Natural killer cell (primary cell): ENCODE data around the gene CERS6. TPM values are rescaled to one million over a fixed set of nuclear protein-coding genes. Genes with fewer than 3 reads are reported as not detected.

Source experiments
- ATAC-seq, 3 donors: fragments of 150-1000 bp in 2 of 3; fragments of 200-7000 bp in 1 of 3; cut with Tn5 transposase; 1 replicate in 1 of 3; 2 replicates in 2 of 3; pipeline ENCODE4 v1.10.0; 2021; ENCODE audit warnings: mild to moderate bottlenecking in 2 of 3, moderate library complexity in 2 of 3
- DNase-seq, 2 donors: peaks; one replicate each; pipeline versions ENCODE4 v3.0.0 to v3.0.0-alpha.2; 2013 to 2021; ENCODE audit warnings: mixed read lengths in 1 of 2
- H3K27ac ChIP-seq: one replicate; pipeline ENCODE4 v1.5.1; 2013; ENCODE audit warnings: mild to moderate bottlenecking, low read length
- H3K27me3 ChIP-seq: one replicate; pipeline ENCODE4 v1.6.1; 2013; ENCODE audit warnings: low read length; ENCODE audit not compliant: control insufficient read depth, insufficient read depth
- H3K36me3 ChIP-seq: one replicate; pipeline ENCODE4 v1.6.1; 2013; ENCODE audit warnings: low read length; ENCODE audit not compliant: control insufficient read depth, insufficient read depth
- H3K4me1 ChIP-seq: one replicate; pipeline ENCODE4 v1.6.1; 2013; ENCODE audit warnings: low read length; ENCODE audit not compliant: control insufficient read depth, insufficient read depth
- H3K4me3 ChIP-seq: one replicate; pipeline ENCODE4 v1.5.1; 2013; ENCODE audit warnings: low read length
- H3K9me3 ChIP-seq: one replicate; pipeline ENCODE4 v1.6.1; 2013; ENCODE audit warnings: low read length; ENCODE audit not compliant: control insufficient read depth, insufficient read depth
- H3K27ac Mint-ChIP-seq, 2 donors: one replicate each; pipeline ENCODE4 v1.8.0; 2022; ENCODE audit warnings: mild to moderate bottlenecking in 2 of 2, mixed read lengths in 2 of 2, moderate library complexity in 1 of 2
- H3K27me3 Mint-ChIP-seq, 2 donors: one replicate each; pipeline ENCODE4 v1.8.0; 2022; ENCODE audit warnings: low read depth in 2 of 2, mixed read lengths in 2 of 2
- H3K36me3 Mint-ChIP-seq: one replicate; pipeline ENCODE4 v1.8.0; 2022; ENCODE audit warnings: mixed read lengths
- H3K4me1 Mint-ChIP-seq, 2 donors: one replicate each; pipeline ENCODE4 v1.8.0; 2022; ENCODE audit warnings: mixed read lengths in 2 of 2
- H3K4me3 Mint-ChIP-seq: one replicate; pipeline ENCODE4 v1.8.0; 2022; ENCODE audit warnings: mild to moderate bottlenecking, moderate library complexity, mixed read lengths
- H3K9me3 Mint-ChIP-seq, 2 donors: one replicate each; pipeline ENCODE4 v1.8.0; 2022; ENCODE audit warnings: mixed read lengths in 2 of 2
- WGBS: methylation state at CpG from one replicate; pipeline ENCODE4 v1.1.7; 2013; ENCODE audit warnings: missing lambda C conversion rate; ENCODE audit not compliant: insufficient coverage; 5-methylcytosine and 5-hydroxymethylcytosine counted together
- intact Hi-C: fragments of 100-400 bp; cut with micrococcal nuclease; formaldehyde crosslinking; loops from one replicate; pipeline ENCODE4 v1.14.2; 2022
- total RNA-seq, 4 donors: library from RNA; stranded (reverse); fragments of 120-200 nt in 1 of 4; gene quantifications; one replicate each; pipeline versions ENCODE4 v1.2.3 to v1.2.4, GENCODE V29; 2013 to 2022
- TF ChIP-seq, protein P1 (sequence below): fragments of 200-600 bp; IDR thresholded peaks from one replicate; pipeline ENCODE4 v1.8.0; 2022; ENCODE audit warnings: antibody characterized with exemption

The CERS6 gene
- total RNA-seq, 3 donors from 2014 or later (not counting 1 experiment from before 2014, with no cell fraction given), result 9.1 to 13.5 (median 11.8) TPM

DNA sequence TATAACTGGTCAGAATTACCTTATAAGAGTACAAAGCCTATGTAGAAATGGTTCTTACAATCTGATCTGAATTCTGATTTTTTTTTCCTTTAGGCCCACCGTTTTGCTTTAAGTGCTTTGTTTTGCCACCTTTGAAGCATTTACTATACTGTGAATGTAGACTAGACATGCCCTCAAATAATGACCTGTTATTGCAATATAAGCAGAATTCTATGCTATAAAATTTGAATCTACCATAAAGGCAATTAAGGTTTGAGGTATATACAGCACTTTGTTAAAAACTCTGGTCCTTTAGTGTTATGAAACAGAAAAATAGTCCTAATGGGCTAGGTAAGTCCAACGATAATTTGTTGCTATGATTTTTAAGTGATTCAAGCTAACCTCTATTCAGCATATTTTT lies 259.8 kb downstream of the CERS6 start:
- DNase-seq (no peak), ATAC-seq (no peak)
- no peaks in the 10 kb centered on the region for H3K9me3 Mint-ChIP-seq
- H3K27me3 ChIP-seq, result no peaks in the 10 kb centered on the region
- H3K27ac Mint-ChIP-seq, result no peak overlapping the region
- H3K4me1 Mint-ChIP-seq, result peaks cover 19 to 32% of the 10 kb centered on the region in 2 donors
- no peaks in the 10 kb centered on the region for H3K9me3 ChIP-seq
- intact Hi-C loops, result no loop called here
- no peaks in the 10 kb centered on the region for H3K27me3 Mint-ChIP-seq
- H3K4me1 ChIP-seq, result peaks cover 4% of the 10 kb centered on the region
- no peaks in the 10 kb centered on the region for H3K36me3 Mint-ChIP-seq
- H3K27ac ChIP-seq, result no peak overlapping the region
- TF ChIP-seq, protein P1, sequence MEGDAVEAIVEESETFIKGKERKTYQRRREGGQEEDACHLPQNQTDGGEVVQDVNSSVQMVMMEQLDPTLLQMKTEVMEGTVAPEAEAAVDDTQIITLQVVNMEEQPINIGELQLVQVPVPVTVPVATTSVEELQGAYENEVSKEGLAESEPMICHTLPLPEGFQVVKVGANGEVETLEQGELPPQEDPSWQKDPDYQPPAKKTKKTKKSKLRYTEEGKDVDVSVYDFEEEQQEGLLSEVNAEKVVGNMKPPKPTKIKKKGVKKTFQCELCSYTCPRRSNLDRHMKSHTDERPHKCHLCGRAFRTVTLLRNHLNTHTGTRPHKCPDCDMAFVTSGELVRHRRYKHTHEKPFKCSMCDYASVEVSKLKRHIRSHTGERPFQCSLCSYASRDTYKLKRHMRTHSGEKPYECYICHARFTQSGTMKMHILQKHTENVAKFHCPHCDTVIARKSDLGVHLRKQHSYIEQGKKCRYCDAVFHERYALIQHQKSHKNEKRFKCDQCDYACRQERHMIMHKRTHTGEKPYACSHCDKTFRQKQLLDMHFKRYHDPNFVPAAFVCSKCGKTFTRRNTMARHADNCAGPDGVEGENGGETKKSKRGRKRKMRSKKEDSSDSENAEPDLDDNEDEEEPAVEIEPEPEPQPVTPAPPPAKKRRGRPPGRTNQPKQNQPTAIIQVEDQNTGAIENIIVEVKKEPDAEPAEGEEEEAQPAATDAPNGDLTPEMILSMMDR, result no peak
- peaks cover 2% of the 10 kb centered on the region for H3K36me3 ChIP-seq
- 100% methylated on average over 1 of the region's 2 CpGs for WGBS
- H3K4me3 Mint-ChIP-seq, result no peak overlapping the region
- H3K4me3 ChIP-seq, result no peak overlapping the region

DNA sequence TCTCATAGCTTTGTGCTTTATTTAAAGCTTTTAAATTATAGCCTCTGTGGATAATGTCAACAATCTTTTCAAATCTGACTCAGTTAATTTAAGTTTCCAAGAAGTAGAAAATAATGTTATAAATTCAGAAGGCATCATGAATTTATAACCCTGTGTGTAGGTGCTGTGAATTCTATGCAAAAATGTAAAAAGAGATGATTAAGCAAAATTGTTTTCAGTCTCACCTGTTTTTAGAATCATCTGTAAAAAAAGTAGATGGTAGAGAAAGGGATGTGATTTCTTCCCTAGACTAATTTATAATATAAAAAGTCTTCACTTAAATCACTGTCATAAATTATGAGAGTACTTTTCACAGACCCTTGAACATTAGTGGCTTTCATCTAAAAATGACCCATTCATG lies 260.8 kb downstream of the CERS6 start:
- no peak overlapping the region for H3K4me3 ChIP-seq
- ATAC-seq (no peak), DNase-seq (no peak)
- H3K36me3 ChIP-seq, result peaks cover 2% of the 10 kb centered on the region
- no peaks in the 10 kb centered on the region for H3K27me3 ChIP-seq
- no peaks in the 10 kb centered on the region for H3K36me3 Mint-ChIP-seq
- peaks cover 4% of the 10 kb centered on the region for H3K4me1 ChIP-seq
- TF ChIP-seq, protein P1, result no peak
- no peaks in the 10 kb centered on the region for H3K9me3 Mint-ChIP-seq
- peaks cover 19 to 29% of the 10 kb centered on the region in 2 donors for H3K4me1 Mint-ChIP-seq
- H3K9me3 ChIP-seq, result no peaks in the 10 kb centered on the region
- intact Hi-C loops, result no loop called here
- no peak overlapping the region for H3K27ac ChIP-seq
- peak overlapping the region in 1 of 2 donors; percentile 53 for H3K27ac Mint-ChIP-seq
- no peaks in the 10 kb centered on the region for H3K27me3 Mint-ChIP-seq
- H3K4me3 Mint-ChIP-seq, result no peak overlapping the region

DNA sequence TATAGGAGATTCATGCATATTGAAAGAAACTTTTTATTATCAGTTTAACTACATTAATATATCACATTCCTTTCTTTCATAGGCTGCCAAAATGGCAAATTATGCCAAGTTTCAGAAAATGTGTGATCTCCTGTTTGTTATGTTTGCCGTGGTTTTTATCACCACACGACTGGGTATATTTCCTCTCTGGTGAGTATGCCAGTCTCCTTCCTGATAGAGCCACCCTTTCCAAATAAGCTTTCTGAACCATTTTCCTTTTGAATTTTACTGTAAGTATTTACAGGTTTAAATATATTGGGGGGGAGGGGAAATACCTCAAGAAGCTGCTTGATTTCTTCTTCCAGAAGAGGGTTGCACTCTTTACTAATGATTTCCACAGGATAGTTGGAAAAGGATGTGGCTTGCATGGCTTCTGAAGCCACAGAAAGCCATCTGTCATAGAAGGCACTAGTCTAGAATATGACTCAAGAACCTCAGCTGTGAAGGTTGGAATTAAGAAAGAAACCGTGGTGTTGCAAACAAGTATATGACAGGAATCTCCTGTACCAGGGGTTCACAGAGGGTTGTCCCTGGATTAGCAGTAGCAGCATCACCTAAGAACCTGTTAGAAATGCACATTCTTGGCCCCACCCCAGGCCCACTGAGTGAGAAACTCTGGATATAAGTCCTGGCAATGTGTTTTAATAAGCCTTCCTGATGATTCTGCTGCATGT lies 261.9 kb downstream of the CERS6 start:
- Histone ChIP-seq H3K4me1 (peaks cover 4% of the 10 kb centered on the region), H3K4me3 (no peak overlapping the region), H3K27ac (no peak overlapping the region), H3K36me3 (peaks cover 5% of the 10 kb centered on the region), H3K27me3 (no peaks in the 10 kb centered on the region), H3K9me3 (no peaks in the 10 kb centered on the region)
- ATAC-seq (peak; percentile 39 to 57 (median 40)), DNase-seq (no peak)
- no peaks in the 10 kb centered on the region for H3K9me3 Mint-ChIP-seq
- peaks cover 19 to 30% of the 10 kb centered on the region in 2 donors for H3K4me1 Mint-ChIP-seq
- H3K27ac Mint-ChIP-seq, result peak overlapping the region; percentile 18 to 53
- TF ChIP-seq, protein P1, result no peak
- peak overlapping the region; percentile 13 for H3K4me3 Mint-ChIP-seq
- WGBS, result 8% methylated on average over 3 of the region's 3 CpGs
- intact Hi-C loops, result no loop called here
- H3K27me3 Mint-ChIP-seq, result no peaks in the 10 kb centered on the region
- H3K36me3 Mint-ChIP-seq, result peaks cover 2% of the 10 kb centered on the region

DNA sequence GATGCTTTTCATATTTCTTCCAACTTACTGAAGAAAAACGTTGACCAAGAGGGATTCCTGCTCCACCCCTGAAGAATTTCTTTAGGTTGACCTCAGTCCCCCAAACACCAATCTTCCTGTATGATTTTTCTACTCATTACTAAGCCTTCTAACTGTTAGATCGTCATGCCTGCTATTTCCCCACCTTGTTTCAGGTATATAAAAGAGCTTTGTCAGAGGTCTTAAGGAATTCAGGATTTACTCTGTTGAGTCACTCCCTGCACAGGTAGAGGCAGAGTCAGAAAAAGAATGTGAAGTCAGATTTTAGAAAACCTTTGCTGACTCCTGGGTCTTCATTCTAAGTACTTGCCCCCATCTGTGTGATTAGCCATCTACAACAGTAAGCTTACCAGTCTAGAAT lies 262.6 kb downstream of the CERS6 start:
- peak overlapping the region in 1 of 2 donors; percentile 53 for H3K27ac Mint-ChIP-seq

More for the DNA sequence above, 262.6 kb downstream of the CERS6 start:
- Histone ChIP-seq H3K27me3 (no peaks in the 10 kb centered on the region), H3K27ac (no peak overlapping the region), H3K4me1 (peaks cover 4% of the 10 kb centered on the region), H3K9me3 (no peaks in the 10 kb centered on the region), H3K4me3 (no peak overlapping the region), H3K36me3 (peaks cover 5% of the 10 kb centered on the region)
- TF ChIP-seq, protein P1, result no peak
- Mint-ChIP-seq H3K4me3 (no peak overlapping the region), H3K4me1 (peaks cover 19 to 36% of the 10 kb centered on the region in 2 donors), H3K27me3 (no peaks in the 10 kb centered on the region), H3K9me3 (no peaks in the 10 kb centered on the region), H3K36me3 (peaks cover 9% of the 10 kb centered on the region)
- no peak for DNase-seq
- intact Hi-C loops, result no loop called here
- no peak for ATAC-seq
- WGBS, result 91% methylated on average over 2 of the region's 2 CpGs
